Activated naive CD4-positive, alpha-beta T cell treated with anti-CD3 and anti-CD28 coated beads for 36 hours (primary cell): ENCODE results near the gene ARRDC5. TPM values are rescaled to one million over a fixed set of nuclear protein-coding genes. Genes with fewer than 3 reads are reported as not detected.
"Not testable (repeated sequence)": the region's sequence is repeated elsewhere in the genome, so short reads cannot be mapped to it uniquely, and the experiment has no call there.

ENCODE experiments used
- CTCF ChIA-PET: fragments of 350-600 bp; sonication (Branson Sonifier 250); formaldehyde crosslinking; loops from one replicate; lab custom pipeline; 2021; ENCODE audit warnings: antibody characterized with exemption; lab: Charles Lee
- DNase-seq: peaks from one replicate; pipeline ENCODE4 v3.0.0-alpha.2; 2020
- H3K27ac Mint-ChIP-seq: one replicate; pipeline ENCODE4 v1.8.0; 2021; ENCODE audit warnings: mild to moderate bottlenecking, mixed read lengths
- H3K27me3 Mint-ChIP-seq: one replicate; pipeline ENCODE4 v1.8.0; 2021; ENCODE audit warnings: low read depth, mixed read lengths
- H3K36me3 Mint-ChIP-seq: one replicate; pipeline ENCODE4 v1.8.0; 2021; ENCODE audit warnings: low read depth, mixed read lengths
- H3K4me1 Mint-ChIP-seq: one replicate; pipeline ENCODE4 v1.8.0; 2021; ENCODE audit warnings: low read depth, mixed read lengths
- H3K4me3 Mint-ChIP-seq: one replicate; pipeline ENCODE4 v1.8.0; 2021; ENCODE audit warnings: mild to moderate bottlenecking, moderate library complexity, mixed read lengths
- H3K9me3 Mint-ChIP-seq: one replicate; pipeline ENCODE4 v1.8.0; 2021; ENCODE audit warnings: mixed read lengths
- intact Hi-C: fragments of 100-400 bp; cut with micrococcal nuclease; formaldehyde crosslinking; loops from one replicate; pipeline ENCODE4 v1.15.1; 2023
- total RNA-seq, 2 experiments: library from RNA; stranded (reverse); gene quantifications; one replicate each; pipeline ENCODE4 v1.2.3, GENCODE V29; 2021

The ARRDC5 gene
- not detected for total RNA-seq

GRCh38 chr19:4902796-4903195 lies at the start of gene ARRDC5:
TSS of gene ARRDC5 (minus strand) at chr19:4902896. CDS start at chr19:4902825, 71 bp downstream.
- H3K4me1 Mint-ChIP-seq = peaks cover 2% of the 10 kb centered on the region
- no peak within 1 kb of the TSS for H3K4me3 Mint-ChIP-seq
- intact Hi-C loops = no loop called here
- no peaks in the 10 kb centered on the region for H3K27me3 Mint-ChIP-seq
- no peak within 1 kb of the TSS for H3K27ac Mint-ChIP-seq
- no peaks in the 10 kb centered on the region for H3K9me3 Mint-ChIP-seq
- DNase-seq = no peak
- H3K36me3 Mint-ChIP-seq = no peaks in the 10 kb centered on the region
- CTCF ChIA-PET = no interaction called here

- peaks cover 68% of the 10 kb centered on the region for H3K36me3 Mint-ChIP-seq
- no peak for DNase-seq
- H3K4me3 Mint-ChIP-seq = no peak overlapping the region
- H3K27ac Mint-ChIP-seq = no peak overlapping the region
- no peaks in the 10 kb centered on the region for H3K27me3 Mint-ChIP-seq
- intact Hi-C loops = no loop called here
- no peaks in the 10 kb centered on the region for H3K4me1 Mint-ChIP-seq
- H3K9me3 Mint-ChIP-seq = no peaks in the 10 kb centered on the region
- CTCF ChIA-PET = no interaction called here
Observed at GRCh38 chr19:4951656-4952055, 49.0 kb upstream of the ARRDC5 start.

GRCh38 chr19:4950650-4951049 lies 48.0 kb upstream of the ARRDC5 start:
- H3K9me3 Mint-ChIP-seq, intact Hi-C loops, DNase-seq, H3K4me1 Mint-ChIP-seq, H3K4me3 Mint-ChIP-seq, H3K27me3 Mint-ChIP-seq: not testable (repeated sequence)
- Mint-ChIP-seq H3K36me3 (peaks cover 71% of the 10 kb centered on the region), H3K27ac (peak overlapping the region; percentile 36)
- CTCF ChIA-PET = interaction anchor here (0.7 kb wide), 1 partner anchor 13 kb away, joined by 5 read pairs; no protein-coding TSS in a partner anchor

- CTCF ChIA-PET = interaction anchor here (0.6 kb wide), 1 partner anchor 586 kb away, joined by 3 read pairs; no protein-coding TSS in a partner anchor
- H3K4me1 Mint-ChIP-seq, H3K27me3 Mint-ChIP-seq, DNase-seq, H3K4me3 Mint-ChIP-seq, H3K9me3 Mint-ChIP-seq, H3K27ac Mint-ChIP-seq, intact Hi-C loops: not testable (repeated sequence)
- H3K36me3 Mint-ChIP-seq = peaks cover 72% of the 10 kb centered on the region
Observed at GRCh38 chr19:4941638-4942169, 39.0 kb upstream of the ARRDC5 start.

- no peaks in the 10 kb centered on the region for H3K4me1 Mint-ChIP-seq
- H3K27me3 Mint-ChIP-seq = no peaks in the 10 kb centered on the region
- CTCF ChIA-PET = interaction anchor here (0.7 kb wide), 1 partner anchor 909 kb away, joined by 5 read pairs; no protein-coding TSS in a partner anchor
- no peak for DNase-seq
- H3K9me3 Mint-ChIP-seq = no peaks in the 10 kb centered on the region
- H3K27ac Mint-ChIP-seq = no peak overlapping the region
- no peak overlapping the region for H3K4me3 Mint-ChIP-seq
- peaks cover 73% of the 10 kb centered on the region for H3K36me3 Mint-ChIP-seq
- intact Hi-C loops = no loop called here
Observed at GRCh38 chr19:4939466-4939865, 36.8 kb upstream of the ARRDC5 start.

- CTCF ChIA-PET = interaction anchor here (0.7 kb wide), 1 partner anchor 102 kb away, joined by 4 read pairs; no protein-coding TSS in a partner anchor
- H3K4me3 Mint-ChIP-seq, H3K27me3 Mint-ChIP-seq, H3K4me1 Mint-ChIP-seq, DNase-seq, intact Hi-C loops, H3K9me3 Mint-ChIP-seq, H3K27ac Mint-ChIP-seq: not testable (repeated sequence)
- H3K36me3 Mint-ChIP-seq = peaks cover 74% of the 10 kb centered on the region
Observed at GRCh38 chr19:4938461-4938860, 35.8 kb upstream of the ARRDC5 start.

GRCh38 chr19:4937060-4937459 lies 34.4 kb upstream of the ARRDC5 start:
- Mint-ChIP-seq H3K9me3 (no peaks in the 10 kb centered on the region), H3K4me1 (no peaks in the 10 kb centered on the region), H3K27ac (no peak overlapping the region), H3K4me3 (no peak overlapping the region), H3K27me3 (no peaks in the 10 kb centered on the region), H3K36me3 (peaks cover 78% of the 10 kb centered on the region)
- no peak for DNase-seq
- intact Hi-C loops = no loop called here
- CTCF ChIA-PET = interaction anchor here (1.1 kb wide), 1 partner anchor 64 kb away, joined by 3 read pairs; no protein-coding TSS in a partner anchor

- intact Hi-C loops = no loop called here
- Mint-ChIP-seq H3K27ac (no peak overlapping the region), H3K36me3 (peaks cover 81% of the 10 kb centered on the region), H3K4me1 (no peaks in the 10 kb centered on the region), H3K9me3 (no peaks in the 10 kb centered on the region), H3K27me3 (no peaks in the 10 kb centered on the region), H3K4me3 (no peak overlapping the region)
- no peak for DNase-seq
- CTCF ChIA-PET = interaction anchor here (0.7 kb wide), 1 partner anchor 85 kb away, joined by 4 read pairs; no protein-coding TSS in a partner anchor
Observed at GRCh38 chr19:4935444-4935843, 32.7 kb upstream of the ARRDC5 start.

- Mint-ChIP-seq H3K27ac (no peak overlapping the region), H3K4me3 (no peak overlapping the region), H3K9me3 (no peaks in the 10 kb centered on the region), H3K36me3 (peaks cover 82% of the 10 kb centered on the region), H3K4me1 (no peaks in the 10 kb centered on the region), H3K27me3 (no peaks in the 10 kb centered on the region)
- DNase-seq = no peak
- intact Hi-C loops = no loop called here
- CTCF ChIA-PET = interaction anchor here (0.6 kb wide), 1 partner anchor 62 kb away, joined by 3 read pairs; no protein-coding TSS in a partner anchor
Observed at GRCh38 chr19:4933528-4933927, 30.8 kb upstream of the ARRDC5 start.

- no peaks in the 10 kb centered on the region for H3K4me1 Mint-ChIP-seq
- CTCF ChIA-PET = no interaction called here
- H3K36me3 Mint-ChIP-seq = peaks cover 77% of the 10 kb centered on the region
- intact Hi-C loops = no loop called here
- H3K4me3 Mint-ChIP-seq = no peak overlapping the region
- no peak for DNase-seq
- H3K27me3 Mint-ChIP-seq = no peaks in the 10 kb centered on the region
- no peak overlapping the region for H3K27ac Mint-ChIP-seq
- H3K9me3 Mint-ChIP-seq = no peaks in the 10 kb centered on the region
Observed at GRCh38 chr19:4932711-4933110, 30.0 kb upstream of the ARRDC5 start.

GRCh38 chr19:4930664-4931063 lies 28.0 kb upstream of the ARRDC5 start:
- H3K9me3 Mint-ChIP-seq = no peaks in the 10 kb centered on the region
- no peaks in the 10 kb centered on the region for H3K4me1 Mint-ChIP-seq
- no peak overlapping the region for H3K27ac Mint-ChIP-seq
- intact Hi-C loops = no loop called here
- no peak overlapping the region for H3K4me3 Mint-ChIP-seq
- CTCF ChIA-PET = no interaction called here
- peaks cover 64% of the 10 kb centered on the region for H3K36me3 Mint-ChIP-seq
- DNase-seq = no peak
- no peaks in the 10 kb centered on the region for H3K27me3 Mint-ChIP-seq

- peaks cover 61% of the 10 kb centered on the region for H3K36me3 Mint-ChIP-seq
- H3K27ac Mint-ChIP-seq = no peak overlapping the region
Observed at GRCh38 chr19:4929186-4929585, 26.5 kb upstream of the ARRDC5 start.

GRCh38 chr19:4923276-4923747 lies 20.6 kb upstream of the ARRDC5 start:
- Mint-ChIP-seq H3K27me3 (no peaks in the 10 kb centered on the region), H3K4me1 (peaks cover 3% of the 10 kb centered on the region), H3K9me3 (no peaks in the 10 kb centered on the region), H3K27ac (no peak overlapping the region), H3K4me3 (no peak overlapping the region), H3K36me3 (peaks cover 51% of the 10 kb centered on the region)
- intact Hi-C loops = no loop called here
- CTCF ChIA-PET = interaction anchor here (0.8 kb wide), 2 partner anchors 11 to 70 kb away, joined by 3 read pairs; no protein-coding TSS in a partner anchor
- DNase-seq = no peak

More at GRCh38 chr19:4929186-4929585, 26.5 kb upstream of the ARRDC5 start:
- intact Hi-C loops = no loop called here
- H3K9me3 Mint-ChIP-seq = no peaks in the 10 kb centered on the region
- CTCF ChIA-PET = interaction anchor here (0.7 kb wide), 1 partner anchor 527 kb away, joined by 6 read pairs; no protein-coding TSS in a partner anchor
- DNase-seq = no peak
- H3K4me1 Mint-ChIP-seq = peaks cover 3% of the 10 kb centered on the region
- no peak overlapping the region for H3K4me3 Mint-ChIP-seq
- no peaks in the 10 kb centered on the region for H3K27me3 Mint-ChIP-seq
